Central memory CD8-positive, alpha-beta T cell (primary cell): ENCODE results near the gene ZNF860.
"Not testable (repeated sequence)": the region's sequence is repeated elsewhere in the genome, so short reads cannot be mapped to it uniquely, and the experiment has no call there.

Experiments
- ATAC-seq: fragments of 150-1000 bp; cut with Tn5 transposase; replicated peaks from 2 replicates; pipeline ENCODE4 v1.10.0; 2022; ENCODE audit warnings: mild to moderate bottlenecking, moderate FRiP score, moderate number of reproducible peaks; ENCODE audit not compliant: poor library complexity, severe bottlenecking; ENCODE audit errors: extremely low read depth
- DNase-seq, 2 donors: peaks; one replicate each; pipeline ENCODE4 v3.0.0; 2021; ENCODE audit warnings: low spot score in 2 of 2
- H3K27ac Mint-ChIP-seq: one replicate; pipeline ENCODE4 v1.8.0; 2022; ENCODE audit warnings: low read depth, mild to moderate bottlenecking, moderate library complexity, mixed read lengths
- H3K27me3 Mint-ChIP-seq: one replicate; pipeline ENCODE4 v1.8.0; 2022; ENCODE audit warnings: mixed read lengths
- H3K36me3 Mint-ChIP-seq: one replicate; pipeline ENCODE4 v1.8.0; 2022; ENCODE audit warnings: mild to moderate bottlenecking, moderate library complexity, mixed read lengths; ENCODE audit not compliant: insufficient read depth
- H3K4me1 Mint-ChIP-seq: one replicate; pipeline ENCODE4 v1.8.0; 2022; ENCODE audit warnings: mixed read lengths
- H3K4me3 Mint-ChIP-seq: one replicate; pipeline ENCODE4 v1.8.0; 2022; ENCODE audit warnings: mild to moderate bottlenecking, moderate library complexity, mixed read lengths
- H3K9me3 Mint-ChIP-seq: one replicate; pipeline ENCODE4 v1.8.0; 2022; ENCODE audit warnings: mixed read lengths

ZNF860 gene

GRCh38 chr3:32009957-32010356 is 28.4 kb downstream of the ZNF860 start:
- Mint-ChIP-seq H3K9me3 (no peaks in the 10 kb centered on the region), H3K27me3 (peaks cover 54% of the 10 kb centered on the region), H3K4me1 (no peaks in the 10 kb centered on the region), H3K27ac (no peak overlapping the region), H3K4me3 (no peak overlapping the region), H3K36me3 (no peaks in the 10 kb centered on the region)
- no peak for DNase-seq
- ATAC-seq: no peak

- ATAC-seq, H3K9me3 Mint-ChIP-seq, H3K27ac Mint-ChIP-seq, H3K4me1 Mint-ChIP-seq, H3K4me3 Mint-ChIP-seq, H3K36me3 Mint-ChIP-seq, DNase-seq: not testable (repeated sequence)
- peaks cover 54% of the 10 kb centered on the region for H3K27me3 Mint-ChIP-seq
Observed at GRCh38 chr3:32010699-32011098, 29.1 kb downstream of the ZNF860 start.

- not testable (repeated sequence) for H3K4me1 Mint-ChIP-seq, H3K36me3 Mint-ChIP-seq, H3K4me3 Mint-ChIP-seq, H3K27ac Mint-ChIP-seq, H3K9me3 Mint-ChIP-seq, ATAC-seq, DNase-seq
- H3K27me3 Mint-ChIP-seq: peaks cover 34% of the 10 kb centered on the region
Observed at GRCh38 chr3:32015638-32016037, 34.1 kb downstream of the ZNF860 start.

GRCh38 chr3:32017286-32017685 is 35.7 kb downstream of the ZNF860 start:
- no peak overlapping the region for H3K27ac Mint-ChIP-seq
- H3K9me3 Mint-ChIP-seq: no peaks in the 10 kb centered on the region
- ATAC-seq (no peak), DNase-seq (no peak)
- no peak overlapping the region for H3K4me3 Mint-ChIP-seq
- H3K4me1 Mint-ChIP-seq: no peaks in the 10 kb centered on the region
- no peaks in the 10 kb centered on the region for H3K36me3 Mint-ChIP-seq
- H3K27me3 Mint-ChIP-seq: peaks cover 22% of the 10 kb centered on the region

- no peak for ATAC-seq
- DNase-seq: no peak
- no peaks in the 10 kb centered on the region for H3K4me1 Mint-ChIP-seq
Observed at GRCh38 chr3:32018757-32019564, 37.4 kb downstream of the ZNF860 start.

GRCh38 chr3:32021155-32021554 is 39.6 kb downstream of the ZNF860 start:
- no peak overlapping the region for H3K27ac Mint-ChIP-seq
- H3K4me3 Mint-ChIP-seq: no peak overlapping the region
- no peaks in the 10 kb centered on the region for H3K4me1 Mint-ChIP-seq
- ATAC-seq (no peak), DNase-seq (no peak)
- peaks cover 13% of the 10 kb centered on the region for H3K27me3 Mint-ChIP-seq
- H3K36me3 Mint-ChIP-seq: no peaks in the 10 kb centered on the region
- no peaks in the 10 kb centered on the region for H3K9me3 Mint-ChIP-seq

More at GRCh38 chr3:32018757-32019564, 37.4 kb downstream of the ZNF860 start:
- H3K4me3 Mint-ChIP-seq: no peak overlapping the region
- no peaks in the 10 kb centered on the region for H3K36me3 Mint-ChIP-seq
- H3K27me3 Mint-ChIP-seq: peaks cover 13% of the 10 kb centered on the region
- no peak overlapping the region for H3K27ac Mint-ChIP-seq
- H3K9me3 Mint-ChIP-seq: no peaks in the 10 kb centered on the region

GRCh38 chr3:32021748-32022147 is 40.2 kb downstream of the ZNF860 start:
- Mint-ChIP-seq H3K4me3 (no peak overlapping the region), H3K9me3 (no peaks in the 10 kb centered on the region), H3K36me3 (no peaks in the 10 kb centered on the region), H3K27me3 (peaks cover 18% of the 10 kb centered on the region), H3K27ac (no peak overlapping the region), H3K4me1 (no peaks in the 10 kb centered on the region)
- DNase-seq (no peak), ATAC-seq (no peak)

GRCh38 chr3:32022947-32023346 is 41.4 kb downstream of the ZNF860 start:
- DNase-seq (no peak), ATAC-seq (no peak)
- Mint-ChIP-seq H3K27me3 (peaks cover 26% of the 10 kb centered on the region), H3K4me1 (no peaks in the 10 kb centered on the region), H3K36me3 (no peaks in the 10 kb centered on the region), H3K27ac (no peak overlapping the region), H3K4me3 (no peak overlapping the region), H3K9me3 (no peaks in the 10 kb centered on the region)

GRCh38 chr3:32026593-32026992 is 45.0 kb downstream of the ZNF860 start:
- no peak overlapping the region for H3K4me3 Mint-ChIP-seq
- H3K27ac Mint-ChIP-seq: no peak overlapping the region
- H3K27me3 Mint-ChIP-seq: peaks cover 14% of the 10 kb centered on the region
- no peaks in the 10 kb centered on the region for H3K4me1 Mint-ChIP-seq
- no peak for ATAC-seq
- DNase-seq: no peak
- no peaks in the 10 kb centered on the region for H3K36me3 Mint-ChIP-seq
- H3K9me3 Mint-ChIP-seq: no peaks in the 10 kb centered on the region

GRCh38 chr3:32037932-32038267 is 56.4 kb downstream of the ZNF860 start:
- H3K36me3 Mint-ChIP-seq: no peaks in the 10 kb centered on the region
- ATAC-seq (no peak), DNase-seq (no peak)
- peaks cover 8% of the 10 kb centered on the region for H3K9me3 Mint-ChIP-seq
- peaks cover 36% of the 10 kb centered on the region for H3K27me3 Mint-ChIP-seq
- no peak overlapping the region for H3K27ac Mint-ChIP-seq
- no peak overlapping the region for H3K4me3 Mint-ChIP-seq
- H3K4me1 Mint-ChIP-seq: no peaks in the 10 kb centered on the region

GRCh38 chr3:32041316-32041715 is 59.8 kb downstream of the ZNF860 start:
- ATAC-seq (no peak), DNase-seq (no peak)
- H3K9me3 Mint-ChIP-seq: peaks cover 8% of the 10 kb centered on the region

More at GRCh38 chr3:32041316-32041715, 59.8 kb downstream of the ZNF860 start:
- Mint-ChIP-seq H3K36me3 (no peaks in the 10 kb centered on the region), H3K4me3 (no peak overlapping the region), H3K27me3 (peaks cover 18% of the 10 kb centered on the region), H3K27ac (no peak overlapping the region), H3K4me1 (no peaks in the 10 kb centered on the region)
